Pancreas (tissue), 10 donors: ENCODE measurements around the gene ILKAP. TPM values are rescaled to one million over a fixed set of nuclear protein-coding genes. Genes with fewer than 3 reads are reported as not detected.

Experiments used
- ATAC-seq, 4 donors: fragments of 200-7000 bp; cut with Tn5 transposase; one replicate each; pipeline versions ENCODE4 v1.8.0 to v1.9.1; 2020; ENCODE audit warnings: mild to moderate bottlenecking in 4 of 4, moderate library complexity in 4 of 4
- DNase-seq, 6 donors: peaks; one replicate each; pipeline ENCODE4 v3.0.0-alpha.2; 2020
- FAIRE-seq: peaks from 2 replicates; lab custom pipeline; 2012; peaks lifted over from hg19 to GRCh38; lab: Jason Lieb, UNC
- H3K27ac ChIP-seq, 4 donors: fragments of 200-600 bp; sonication (generic); 1 replicate in 3 of 4; 2 replicates in 1 of 4; pipeline versions ENCODE4 v1.5.0 to v1.8.0; 2020
- H3K27me3 ChIP-seq, 4 donors: fragments of 200-600 bp; one replicate each; pipeline ENCODE4 v1.8.0; 2021
- H3K36me3 ChIP-seq, 3 donors: fragments of 200-600 bp; sonication (generic) in 1 of 3; one replicate each; pipeline versions ENCODE4 v1.5.0 to v1.8.0; 2020 to 2021
- H3K4me1 ChIP-seq, 3 donors: fragments of 200-600 bp; one replicate each; pipeline ENCODE4 v1.8.0; 2021
- H3K4me3 ChIP-seq, 4 donors: fragments of 200-600 bp; sonication (generic) in 2 of 4; one replicate each; pipeline versions ENCODE4 v1.5.0 to v1.8.0; 2020 to 2021
- H3K9me3 ChIP-seq, 4 donors: fragments of 200-600 bp; one replicate each; pipeline ENCODE4 v1.8.0; 2021
- WGBS, 2 donors: extraction: QIAGEN DNeasy Blood & Tissue Kit; methylation state at CpG; one replicate each; pipeline ENCODE4 v1.1.7; 2013; 5-methylcytosine and 5-hydroxymethylcytosine counted together
- intact Hi-C, 3 donors: fragments of 100-400 bp; cut with DNase I; formaldehyde crosslinking; loops; one replicate each; pipeline versions ENCODE4 v1.11.1 to v1.14.2; 2022
- polyA plus RNA-seq, 2 donors: library from polyadenylated mRNA; stranded (reverse); fragments of 200-250 nt; gene quantifications; one replicate each; pipeline ENCODE4 v1.2.3, GENCODE V29; 2013
- total RNA-seq, 6 donors: library from RNA; stranded (reverse); fragmentation: NEBNext Ultra II Directional in 4 of 6; extraction: Animal tissue kit (Norgen Biotek cat#: 25700) in 4 of 6; gene quantifications; one replicate each; pipeline versions ENCODE4 v1.2.1 to v1.2.4, GENCODE V29; 2021 to 2023
- TF ChIP-seq, protein P1 (sequence below), 4 donors: fragments of 200-600 bp; sonication (generic) in 3 of 4; IDR thresholded peaks; one replicate each; pipeline versions ENCODE4 v1.5.0 to v1.8.0; 2021; ENCODE audit warnings: antibody characterized with exemption in 4 of 4
- donor health status: healthy with polysubstance abuse.
- donor health status: DM: no; HTN: no; CAD: no; lungs with moderate emphysema.
- donor health status: DM: no; HTN: no; CAD: no.
- donor health status: control.
- donor health status: control.
- donor health status: Bipolar disorder and iron deficiency.
- donor health status: DM: yes; HTN: yes; CAD: no.
- donor health status: DM: no; HTN: no; CAD: no.
- donor health status: DM: no; HTN: no; CAD: no.
- donor health status: DM: yes; HTN: yes; CAD: no.

The ILKAP gene
- total and polyA plus RNA-seq, 8 donors: 14.0 to 91.6 (median 21.5) TPM

DNA sequence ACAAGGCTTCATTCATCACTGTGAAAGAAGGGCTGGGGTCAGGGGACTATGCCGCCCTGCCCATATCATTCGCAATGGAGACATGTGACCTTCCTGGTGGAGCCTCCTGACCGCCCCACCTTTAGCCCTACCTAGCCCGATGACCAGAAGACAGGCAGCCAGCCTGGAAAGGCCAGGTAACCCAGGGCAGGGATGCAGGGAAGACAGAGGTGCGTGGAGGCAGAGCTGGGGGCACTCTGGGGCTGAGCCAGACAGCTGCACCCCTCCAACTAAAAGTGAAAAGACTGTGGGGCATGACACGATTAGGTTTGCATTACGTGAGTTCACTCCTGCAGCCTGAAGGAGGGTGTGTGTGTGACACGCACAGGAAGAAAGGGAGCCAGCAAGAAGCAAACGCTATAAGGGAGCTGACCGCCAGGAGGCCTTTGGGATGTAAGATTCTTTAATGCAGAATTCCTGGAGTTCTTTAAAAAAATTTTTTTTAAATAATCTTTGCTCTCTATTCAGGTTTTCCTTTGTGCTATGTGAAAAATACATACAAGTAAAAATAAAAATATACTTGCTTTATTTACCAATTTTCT, 40.1 kb upstream of the ILKAP start:
- Histone ChIP-seq H3K4me1 (peaks cover 15 to 33% (median 17%) of the 10 kb centered on the region in 3 donors), H3K4me3 (no peak overlapping the region), H3K36me3 (peaks cover 0 to 19% (median 0%) of the 10 kb centered on the region in 3 donors), H3K27ac (peak overlapping the region in 1 of 4 donors; percentile 46), H3K9me3 (no peaks in the 10 kb centered on the region), H3K27me3 (no peaks in the 10 kb centered on the region)
- ATAC-seq (no peak), DNase-seq (no peak), FAIRE-seq (no peak)
- 85 to 92% methylated on average over 10 of the region's 10 CpGs for WGBS, 2 donors
- intact Hi-C loops: no loop called here
- TF ChIP-seq, protein P1, sequence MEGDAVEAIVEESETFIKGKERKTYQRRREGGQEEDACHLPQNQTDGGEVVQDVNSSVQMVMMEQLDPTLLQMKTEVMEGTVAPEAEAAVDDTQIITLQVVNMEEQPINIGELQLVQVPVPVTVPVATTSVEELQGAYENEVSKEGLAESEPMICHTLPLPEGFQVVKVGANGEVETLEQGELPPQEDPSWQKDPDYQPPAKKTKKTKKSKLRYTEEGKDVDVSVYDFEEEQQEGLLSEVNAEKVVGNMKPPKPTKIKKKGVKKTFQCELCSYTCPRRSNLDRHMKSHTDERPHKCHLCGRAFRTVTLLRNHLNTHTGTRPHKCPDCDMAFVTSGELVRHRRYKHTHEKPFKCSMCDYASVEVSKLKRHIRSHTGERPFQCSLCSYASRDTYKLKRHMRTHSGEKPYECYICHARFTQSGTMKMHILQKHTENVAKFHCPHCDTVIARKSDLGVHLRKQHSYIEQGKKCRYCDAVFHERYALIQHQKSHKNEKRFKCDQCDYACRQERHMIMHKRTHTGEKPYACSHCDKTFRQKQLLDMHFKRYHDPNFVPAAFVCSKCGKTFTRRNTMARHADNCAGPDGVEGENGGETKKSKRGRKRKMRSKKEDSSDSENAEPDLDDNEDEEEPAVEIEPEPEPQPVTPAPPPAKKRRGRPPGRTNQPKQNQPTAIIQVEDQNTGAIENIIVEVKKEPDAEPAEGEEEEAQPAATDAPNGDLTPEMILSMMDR (IDR thresholded peaks at IDR 0.05): no peak

DNA sequence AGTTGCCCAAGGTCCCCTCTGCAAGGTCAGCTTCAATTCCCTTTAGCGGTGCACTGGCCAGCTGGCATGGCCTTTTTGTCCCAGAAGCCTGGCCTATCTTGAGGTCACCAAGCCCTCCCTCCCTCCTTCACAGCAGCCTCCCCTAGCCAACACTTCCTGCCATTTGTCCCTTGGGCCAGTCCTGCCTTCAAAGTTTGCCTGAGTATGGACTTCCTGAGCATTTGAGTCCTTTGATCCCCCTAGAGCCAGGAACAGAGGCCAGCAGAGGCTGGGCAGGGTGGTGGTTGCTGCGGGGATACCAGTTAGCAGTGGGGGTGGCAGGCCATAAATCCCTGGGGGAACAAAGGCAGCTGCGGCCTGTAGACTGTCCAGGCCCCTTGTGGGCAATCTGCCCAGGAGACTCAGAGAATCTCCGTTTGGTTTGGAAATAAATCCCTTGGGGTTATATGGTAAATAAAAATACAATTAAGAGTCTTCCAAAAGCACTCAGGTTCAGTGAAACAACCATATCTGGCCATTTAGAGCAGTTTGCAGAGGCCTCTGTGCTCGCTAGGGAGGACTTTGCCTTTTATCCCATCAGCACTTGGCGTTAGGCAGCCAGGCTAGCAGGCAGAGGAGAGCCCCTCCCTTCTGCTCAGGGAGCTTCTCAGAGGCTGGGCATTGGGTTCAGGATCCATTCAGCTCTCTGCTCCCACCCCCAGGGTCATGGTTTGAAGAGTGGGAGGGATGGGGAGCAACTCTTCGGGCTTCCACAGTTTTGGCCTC, 39.4 kb upstream of the ILKAP start:
- TF ChIP-seq, protein P1 (IDR thresholded peaks at IDR 0.05): no peak
- peak overlapping the region in 3 of 4 donors; percentile 46 to 71 (median 59) for H3K27ac ChIP-seq
- peaks cover 0 to 16% (median 0%) of the 10 kb centered on the region in 3 donors for H3K36me3 ChIP-seq
- no peak for FAIRE-seq
- peak in 5 of 6 donors; percentile 58 to 86 (median 74) for DNase-seq
- peak; percentile 10 to 46 (median 24) for ATAC-seq
- intact Hi-C loops: no loop called here
- WGBS, 2 donors: 35 to 38% methylated on average over 7 of the region's 7 CpGs
- no peaks in the 10 kb centered on the region for H3K9me3 ChIP-seq
- no peaks in the 10 kb centered on the region for H3K27me3 ChIP-seq
- no peak overlapping the region for H3K4me3 ChIP-seq
- peaks cover 15 to 33% (median 17%) of the 10 kb centered on the region in 3 donors for H3K4me1 ChIP-seq

DNA sequence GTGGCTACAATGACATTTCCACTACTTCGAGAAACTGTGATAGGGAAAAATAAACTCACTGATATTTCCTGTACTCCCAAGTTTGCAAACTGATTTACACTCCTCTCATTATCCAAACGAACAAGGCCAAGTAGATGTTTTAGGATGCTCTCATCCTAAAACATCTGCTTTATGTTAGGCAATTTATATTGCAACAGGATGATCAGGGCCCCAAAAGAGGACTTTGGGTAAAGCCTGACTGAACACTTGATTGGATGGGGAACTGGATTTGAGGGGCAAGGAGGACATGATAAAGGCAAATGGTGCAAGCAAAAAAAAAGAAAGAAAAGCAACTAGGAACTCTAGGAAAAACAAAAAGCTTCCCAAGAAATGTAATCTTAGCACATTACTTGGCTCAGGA, 38.5 kb upstream of the ILKAP start:
- TF ChIP-seq, protein P1 (IDR thresholded peaks at IDR 0.05): no peak
- ATAC-seq (no peak), DNase-seq (no peak), FAIRE-seq (no peak)
- Histone ChIP-seq H3K36me3 (peaks cover 0 to 10% (median 0%) of the 10 kb centered on the region in 3 donors), H3K4me1 (peaks cover 15 to 33% (median 17%) of the 10 kb centered on the region in 3 donors), H3K9me3 (no peaks in the 10 kb centered on the region), H3K27me3 (no peaks in the 10 kb centered on the region), H3K4me3 (no peak overlapping the region), H3K27ac (peak overlapping the region; percentile 38 to 79 (median 58))
- WGBS, 2 donors: 57 to 82% methylated on average over 2 of the region's 2 CpGs
- intact Hi-C loops: no loop called here

DNA sequence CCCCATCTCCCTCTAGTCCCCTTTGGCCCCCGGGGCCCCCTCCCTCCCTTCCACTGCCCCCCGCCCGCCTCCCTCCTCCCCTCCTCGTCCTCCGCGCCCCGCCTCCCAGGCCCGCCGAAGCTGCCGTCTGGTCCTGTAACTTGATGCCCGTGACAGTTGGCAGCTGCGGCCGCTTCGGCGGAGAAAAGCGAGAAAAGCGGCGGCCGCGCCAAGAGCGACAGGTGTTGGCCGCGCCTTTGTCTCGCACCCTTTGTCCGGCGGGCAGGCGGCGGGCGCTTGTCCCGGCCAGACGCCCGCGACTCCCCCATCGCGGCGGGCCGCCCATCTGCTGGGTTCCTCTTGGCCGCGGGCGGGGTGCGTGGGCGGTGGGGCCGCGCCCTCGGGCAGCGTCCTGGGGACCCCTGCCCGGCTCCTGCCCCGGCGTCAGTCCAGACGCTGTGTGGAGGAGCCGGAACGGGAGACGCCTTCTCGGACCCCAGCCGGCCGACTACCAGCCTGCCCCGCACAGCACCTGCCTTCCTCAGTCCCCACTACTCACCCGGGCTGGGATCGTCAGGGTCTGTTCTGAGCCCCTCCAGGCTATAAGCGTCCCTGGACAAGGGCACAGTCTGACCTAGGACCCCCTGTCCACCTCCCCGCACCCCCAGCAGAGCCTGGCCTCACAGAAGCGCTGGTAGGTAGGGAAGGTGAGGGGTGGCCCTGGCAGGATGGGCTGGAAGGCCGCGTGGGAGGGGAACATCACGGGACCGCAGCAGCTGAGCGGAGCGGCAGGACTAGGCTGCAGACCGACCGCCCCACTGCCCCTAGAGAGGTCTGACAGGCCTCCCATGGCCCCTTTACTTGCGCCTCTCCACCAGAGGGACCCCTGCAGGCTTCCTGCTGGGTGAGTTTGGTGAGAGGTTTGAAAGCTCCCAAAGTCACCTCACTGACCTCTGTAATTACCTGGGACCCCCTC, 37.5 kb upstream of the ILKAP start:
- no peak for FAIRE-seq
- ATAC-seq: peak; percentile 69 to 79 (median 74)

More for the DNA sequence above, 37.5 kb upstream of the ILKAP start:
- Histone ChIP-seq H3K9me3 (no peaks in the 10 kb centered on the region), H3K27me3 (no peaks in the 10 kb centered on the region), H3K27ac (peak overlapping the region; percentile 38 to 79 (median 68)), H3K4me1 (peaks cover 15 to 33% (median 17%) of the 10 kb centered on the region in 3 donors), H3K36me3 (peaks cover 0 to 8% (median 0%) of the 10 kb centered on the region in 3 donors), H3K4me3 (peak overlapping the region in 3 of 4 donors; percentile 64 to 77 (median 66))
- 16 to 30% methylated on average over 42 to 70 of the region's 71 CpGs for WGBS, 2 donors
- intact Hi-C loops: no loop called here
- DNase-seq: peak; percentile 85 to 95 (median 92)
- TF ChIP-seq, protein P1 (IDR thresholded peaks at IDR 0.05): no peak
